Lung (tissue), 12 donors: Measurements from ENCODE around the gene ACAD11. TPM values are rescaled to one million over a fixed set of nuclear protein-coding genes. Genes with fewer than 3 reads are reported as not detected.

Source experiments
- ATAC-seq: fragments of 200-7000 bp; cut with Tn5 transposase; one replicate; pipeline ENCODE4 v1.9.1; 2020; ENCODE audit warnings: moderate number of reproducible peaks; ENCODE audit not compliant: insufficient read depth, low FRiP score
- DNase-seq, 3 donors: peaks; one replicate each; pipeline ENCODE4 v3.0.0-alpha.2; 2013 to 2017
- H3K27ac ChIP-seq, 2 donors: one replicate each; pipeline ENCODE4 v1.5.1; 2013; ENCODE audit warnings: mild to moderate bottlenecking in 2 of 2, moderate library complexity in 2 of 2, control low read depth in 1 of 2, inconsistent platforms in 1 of 2, low read depth in 1 of 2, low read length in 1 of 2
- H3K27me3 ChIP-seq, 3 donors: one replicate each; pipeline ENCODE4 v1.5.1; 2013; ENCODE audit warnings: low read length in 2 of 3; ENCODE audit not compliant: control insufficient read depth in 3 of 3, insufficient read depth in 3 of 3
- H3K36me3 ChIP-seq, 4 donors: one replicate each; pipeline ENCODE4 v1.5.1; 2013; ENCODE audit warnings: low read length in 4 of 4, mild to moderate bottlenecking in 1 of 4, moderate library complexity in 1 of 4; ENCODE audit not compliant: control insufficient read depth in 4 of 4, insufficient read depth in 4 of 4
- H3K4me1 ChIP-seq, 5 donors: one replicate each; pipeline ENCODE4 v1.5.1; 2013; ENCODE audit warnings: low read length in 5 of 5, mild to moderate bottlenecking in 2 of 5, moderate library complexity in 1 of 5; ENCODE audit not compliant: control insufficient read depth in 5 of 5, insufficient read depth in 5 of 5
- H3K4me3 ChIP-seq: one replicate; pipeline ENCODE4 v1.5.1; 2013; ENCODE audit warnings: mild to moderate bottlenecking, control low read depth, moderate library complexity
- H3K9ac ChIP-seq, 2 donors: one replicate each; pipeline ENCODE4 v1.5.1; 2013; ENCODE audit warnings: low read length in 2 of 2, control low read depth in 1 of 2; ENCODE audit not compliant: insufficient read depth in 1 of 2
- H3K9me3 ChIP-seq, 4 donors: one replicate each; pipeline ENCODE4 v1.5.1; 2013; ENCODE audit warnings: low read length in 3 of 4, mild to moderate bottlenecking in 1 of 4, moderate library complexity in 1 of 4; ENCODE audit not compliant: control insufficient read depth in 4 of 4, insufficient read depth in 3 of 4
- CTCF ChIP-seq: IDR thresholded peaks from 2 replicates; pipeline ENCODE4 v1.5.1; 2012; ENCODE audit warnings: mild to moderate bottlenecking; ENCODE audit errors: control extremely low read depth, extremely low read depth
- WGBS, 2 donors: extraction: QIAGEN DNeasy Blood & Tissue Kit; methylation state at CpG; one replicate each; pipeline ENCODE4 v1.1.7; 2013; 5-methylcytosine and 5-hydroxymethylcytosine counted together
- polyA plus RNA-seq, 2 donors: library from polyadenylated mRNA; stranded (reverse); fragments of 200-250 nt; gene quantifications; one replicate each; pipeline ENCODE4 v1.2.1, GENCODE V29; 2013
- total RNA-seq, 2 donors: library from RNA; depleted of rRNA in 1 of 2; stranded (reverse); fragments of >200 nt in 1 of 2; gene quantifications; one replicate each; pipeline ENCODE4 v1.2.1, GENCODE V29; 2014 to 2021
- donor health status: control.
- donor health status: control.
- donor health status: Bipolar disorder and iron deficiency.
- donor health status: healthy.
- donor health status: DM: yes; HTN: yes; CAD: no.

The ACAD11 gene
- total and polyA plus RNA-seq, 4 donors, result 6.3 to 34.2 (median 16.0) TPM

DNA sequence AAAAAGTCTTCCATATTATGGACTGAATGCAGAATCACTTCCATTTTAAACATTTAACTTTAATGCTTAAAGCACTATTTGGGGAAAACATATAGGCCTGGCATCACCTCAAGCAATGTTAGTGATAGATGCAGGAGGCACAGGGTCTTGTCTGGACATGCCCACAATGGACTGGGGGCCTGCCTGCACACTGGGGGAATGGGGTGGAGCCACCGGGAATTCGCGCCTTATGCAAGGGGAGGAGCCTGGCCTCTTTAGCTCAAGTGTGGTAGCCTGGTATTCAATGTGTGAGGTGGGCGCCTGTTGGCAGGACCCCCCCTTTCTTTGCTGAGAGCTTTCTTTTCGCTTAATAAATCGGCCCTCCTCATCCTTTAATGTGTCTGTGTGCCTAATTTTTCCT is 32.7 kb downstream of the ACAD11 start:
- TF ChIP-seq CTCF, result no peak
- ATAC-seq (no peak), DNase-seq (no peak)
- Histone ChIP-seq H3K27me3 (no peaks in the 10 kb centered on the region), H3K9me3 (no peaks in the 10 kb centered on the region), H3K36me3 (peaks cover 3 to 16% (median 5%) of the 10 kb centered on the region in 4 donors), H3K4me1 (no peaks in the 10 kb centered on the region), H3K27ac (no peak overlapping the region), H3K4me3 (no peak overlapping the region), H3K9ac (no peak overlapping the region)
- 96% methylated on average over 6 of the region's 6 CpGs for WGBS, 2 donors

- Histone ChIP-seq H3K27ac (no peak overlapping the region), H3K9ac (no peak overlapping the region), H3K27me3 (no peaks in the 10 kb centered on the region), H3K9me3 (no peaks in the 10 kb centered on the region), H3K36me3 (peaks cover 3 to 16% (median 7%) of the 10 kb centered on the region in 4 donors), H3K4me3 (no peak overlapping the region), H3K4me1 (no peaks in the 10 kb centered on the region)
- TF ChIP-seq CTCF, result no peak
- 94 to 100% methylated on average over 1 of the region's 1 CpG for WGBS, 2 donors
- ATAC-seq (no peak), DNase-seq (no peak)
Observed at GRCh38 chr3:132625613-132626012, 34.0 kb downstream of the ACAD11 start.

DNA sequence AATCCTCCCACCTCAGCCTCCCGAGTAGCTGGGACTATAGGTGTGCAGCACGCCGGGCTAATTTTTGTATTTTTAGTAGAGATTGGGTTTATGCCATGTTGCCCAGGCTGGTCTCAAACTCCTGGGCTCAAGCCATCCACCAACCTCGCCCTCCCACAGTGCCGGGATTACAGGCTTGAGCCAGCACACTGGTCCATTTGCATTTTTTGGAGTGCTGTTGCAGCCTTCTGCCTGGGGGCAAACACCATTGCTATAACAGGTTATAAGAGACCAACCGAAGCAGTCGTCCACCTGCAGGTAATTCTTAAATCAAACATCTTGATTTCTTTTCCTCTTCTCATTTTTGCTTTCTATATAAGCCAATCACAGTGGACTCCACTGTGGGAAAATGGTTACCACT is 34.8 kb downstream of the ACAD11 start:
- DNase-seq (no peak), ATAC-seq (no peak)
- TF ChIP-seq CTCF, result no peak
- H3K9me3 ChIP-seq, result no peaks in the 10 kb centered on the region
- H3K27me3 ChIP-seq, result no peaks in the 10 kb centered on the region
- no peak overlapping the region for H3K27ac ChIP-seq
- no peak overlapping the region for H3K4me3 ChIP-seq
- H3K9ac ChIP-seq, result no peak overlapping the region
- peaks cover 0 to 2% (median 0%) of the 10 kb centered on the region in 5 donors for H3K4me1 ChIP-seq
- 95 to 98% methylated on average over 7 of the region's 7 CpGs for WGBS, 2 donors
- peaks cover 3 to 16% (median 7%) of the 10 kb centered on the region in 4 donors for H3K36me3 ChIP-seq

GRCh38 chr3:132623646-132624045 is 36.0 kb downstream of the ACAD11 start:
- WGBS, 2 donors, result 91 to 100% methylated on average over 1 of the region's 1 CpG
- ATAC-seq, result no peak
- no peak for TF ChIP-seq CTCF
- H3K4me1 ChIP-seq, result peaks cover 0 to 2% (median 0%) of the 10 kb centered on the region in 5 donors
- DNase-seq, result no peak
- no peak overlapping the region for H3K4me3 ChIP-seq
- H3K9me3 ChIP-seq, result no peaks in the 10 kb centered on the region
- no peak overlapping the region for H3K9ac ChIP-seq
- H3K27me3 ChIP-seq, result no peaks in the 10 kb centered on the region
- H3K36me3 ChIP-seq, result peaks cover 3 to 16% (median 7%) of the 10 kb centered on the region in 4 donors
- H3K27ac ChIP-seq, result no peak overlapping the region
